GM18526 (cell line): Measurements from ENCODE around the gene PTPRM.

Source experiments
- POLR2A ChIP-seq: IDR thresholded peaks from 3 replicates; pipeline ENCODE4 v1.6.1; 2011; ENCODE audit not compliant: insufficient read length; ENCODE audit errors: extremely low read depth

PTPRM gene

GRCh38 chr18:7926526-7926925, 359.4 kb downstream of the PTPRM start:
- TF ChIP-seq POLR2A = no peak

- TF ChIP-seq POLR2A = no peak
Measured at GRCh38 chr18:7927119-7927518, 360.0 kb downstream of the PTPRM start.

GRCh38 chr18:7931763-7932162, 364.6 kb downstream of the PTPRM start:
- no peak for TF ChIP-seq POLR2A

- no peak for TF ChIP-seq POLR2A
Measured at GRCh38 chr18:7937268-7937667, 370.2 kb downstream of the PTPRM start.

- TF ChIP-seq POLR2A = no peak
Measured at GRCh38 chr18:7939521-7939920, 372.4 kb downstream of the PTPRM start.

GRCh38 chr18:7940379-7940778, 373.3 kb downstream of the PTPRM start:
- no peak for TF ChIP-seq POLR2A

GRCh38 chr18:7940971-7941370, 373.9 kb downstream of the PTPRM start:
- no peak for TF ChIP-seq POLR2A

- TF ChIP-seq POLR2A = no peak
Measured at GRCh38 chr18:7941533-7941932, 374.4 kb downstream of the PTPRM start.

- no peak for TF ChIP-seq POLR2A
Measured at GRCh38 chr18:7945882-7946281, 378.8 kb downstream of the PTPRM start.

GRCh38 chr18:7946734-7947377, 379.7 kb downstream of the PTPRM start:
- TF ChIP-seq POLR2A = no peak

GRCh38 chr18:7950380-7951136, 383.4 kb downstream of the PTPRM start:
- no peak for TF ChIP-seq POLR2A

GRCh38 chr18:7953095-7953958, 386.2 kb downstream of the PTPRM start:
- TF ChIP-seq POLR2A = no peak

GRCh38 chr18:7954238-7954637, 387.1 kb downstream of the PTPRM start:
- TF ChIP-seq POLR2A = no peak

- TF ChIP-seq POLR2A = no peak
Measured at GRCh38 chr18:7955175-7955574, 388.1 kb downstream of the PTPRM start.

GRCh38 chr18:7957297-7957696, 390.2 kb downstream of the PTPRM start:
- no peak for TF ChIP-seq POLR2A

GRCh38 chr18:7958081-7958896, 391.2 kb downstream of the PTPRM start:
- no peak for TF ChIP-seq POLR2A

- TF ChIP-seq POLR2A = no peak
Measured at GRCh38 chr18:7958897-7959146, 391.7 kb downstream of the PTPRM start.
